Measurements from ENCODE around the gene PFKL.

DNA sequence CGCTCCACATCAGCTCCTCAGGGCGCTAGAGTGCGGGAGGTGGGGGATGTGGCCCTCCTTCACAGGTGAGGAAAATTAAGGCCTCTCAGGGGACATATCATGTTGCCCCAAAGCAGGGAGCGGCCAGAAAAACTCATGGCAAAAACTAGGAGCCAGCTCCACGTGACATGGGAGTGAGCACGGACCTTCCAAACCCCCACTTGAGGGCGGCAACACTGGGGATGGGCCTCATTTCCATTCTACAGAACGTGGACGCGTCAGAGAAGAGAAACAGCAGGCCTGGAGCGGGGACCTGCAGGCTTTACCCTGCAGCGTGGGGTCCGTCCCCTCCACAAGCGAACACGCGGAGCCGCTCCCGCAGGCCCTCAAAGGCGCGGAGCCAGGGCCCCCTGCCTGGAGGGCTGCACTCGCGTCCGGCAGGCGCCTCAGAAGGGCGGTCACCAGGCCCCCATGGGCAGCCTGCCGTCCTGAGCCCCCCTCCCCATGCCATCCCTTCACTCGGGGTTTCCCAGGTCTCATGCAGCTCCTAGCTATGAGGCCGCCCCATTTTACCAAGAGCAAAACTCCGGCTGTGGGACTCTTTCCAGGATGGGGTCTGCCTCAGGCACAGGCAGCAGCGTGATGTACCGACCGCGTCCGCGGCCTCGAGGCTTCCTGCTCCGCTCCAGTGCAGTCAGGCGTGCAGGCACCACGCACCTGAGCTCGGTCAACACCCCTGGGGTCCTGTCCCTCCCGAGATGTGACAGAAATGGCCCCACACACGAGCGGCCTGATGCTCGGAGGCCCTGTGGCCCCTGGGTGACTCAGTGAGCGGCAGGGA, 33.9 kb downstream of the PFKL start:
- no peak for TF ChIP-seq EZH2phosphoT487 (IDR thresholded peaks at IDR 0.05; ENCODE audit: low read length)
- TF ChIP-seq, protein P1, sequence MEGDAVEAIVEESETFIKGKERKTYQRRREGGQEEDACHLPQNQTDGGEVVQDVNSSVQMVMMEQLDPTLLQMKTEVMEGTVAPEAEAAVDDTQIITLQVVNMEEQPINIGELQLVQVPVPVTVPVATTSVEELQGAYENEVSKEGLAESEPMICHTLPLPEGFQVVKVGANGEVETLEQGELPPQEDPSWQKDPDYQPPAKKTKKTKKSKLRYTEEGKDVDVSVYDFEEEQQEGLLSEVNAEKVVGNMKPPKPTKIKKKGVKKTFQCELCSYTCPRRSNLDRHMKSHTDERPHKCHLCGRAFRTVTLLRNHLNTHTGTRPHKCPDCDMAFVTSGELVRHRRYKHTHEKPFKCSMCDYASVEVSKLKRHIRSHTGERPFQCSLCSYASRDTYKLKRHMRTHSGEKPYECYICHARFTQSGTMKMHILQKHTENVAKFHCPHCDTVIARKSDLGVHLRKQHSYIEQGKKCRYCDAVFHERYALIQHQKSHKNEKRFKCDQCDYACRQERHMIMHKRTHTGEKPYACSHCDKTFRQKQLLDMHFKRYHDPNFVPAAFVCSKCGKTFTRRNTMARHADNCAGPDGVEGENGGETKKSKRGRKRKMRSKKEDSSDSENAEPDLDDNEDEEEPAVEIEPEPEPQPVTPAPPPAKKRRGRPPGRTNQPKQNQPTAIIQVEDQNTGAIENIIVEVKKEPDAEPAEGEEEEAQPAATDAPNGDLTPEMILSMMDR (IDR thresholded peaks at IDR 0.05; ENCODE audit: low read length) = no peak

Data from MM.1S (cell line).